ENCODE measurements around the gene CCR7.

- TF ChIP-seq CTCF (IDR thresholded peaks at IDR 0.05) = no peak
- no peak for TF ChIP-seq POLR2A (IDR thresholded peaks at IDR 0.05)
Measured at GRCh38 chr17:40598619-40599467, 33.6 kb upstream of the CCR7 start.
